A673 (cell line): Measurements from ENCODE around the gene RADX.

Experiments
- CTCF ChIP-seq: fragments of 300-800, 200-600 bp; sonication (generic); conservative IDR thresholded peaks from 2 replicates; pipeline ENCODE4 v1.5.1; 2017; ENCODE audit warnings: low read depth, mild to moderate bottlenecking, antibody characterized with exemption, low read length, moderate library complexity, mixed read lengths
- EZH2 ChIP-seq: fragments of 200-600 bp; sonication (generic); IDR thresholded peaks from 2 replicates; pipeline ENCODE4 v1.6.1; 2017; ENCODE audit warnings: borderline replicate concordance, low read depth, mild to moderate bottlenecking, mixed read lengths, antibody characterized with exemption, low read length; ENCODE audit not compliant: poor library complexity, severe bottlenecking

DNA sequence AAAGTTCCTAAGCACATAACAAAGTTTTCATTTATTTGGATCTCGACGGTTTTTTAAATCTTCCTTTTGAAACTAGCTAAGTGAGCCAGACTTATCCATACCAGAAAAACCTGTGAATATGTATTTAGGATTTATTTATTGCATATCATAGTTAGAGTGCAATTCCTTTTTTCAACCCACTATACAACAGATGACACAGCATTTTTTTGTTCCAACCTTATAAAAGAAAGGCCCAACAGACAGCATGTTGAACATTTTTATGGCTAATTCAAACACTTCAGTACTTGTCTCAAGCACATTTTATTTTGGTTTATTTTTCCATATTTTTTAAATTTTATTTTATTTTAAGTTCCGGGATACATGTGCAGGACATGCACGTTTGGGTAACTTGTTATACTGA, 99.6 kb downstream of the RADX start:
- TF ChIP-seq CTCF (no peak), EZH2 (no peak)
